Endothelial cell of umbilical vein (primary cell): ENCODE measurements around the gene YARS1. TPM values are rescaled to one million over a fixed set of nuclear protein-coding genes. Genes with fewer than 3 reads are reported as not detected.

Experiments used
- BruUV-seq: library from RNA; stranded (reverse); fragments of 400-500 nt; replicated peaks from 2 replicates; lab custom pipeline; 2021; lab: Mats Ljungman, UMichigan
- CTCF ChIA-PET: fragments of 300-600, 350-600 bp; sonication (Branson Sonifier 250); formaldehyde crosslinking; loops from one replicate; lab custom pipeline; 2021; ENCODE audit warnings: antibody characterized with exemption, inconsistent platforms; lab: Charles Lee
- POLR2A ChIA-PET: fragments of 300-600, 350-600 bp; sonication (Branson Sonifier 250); formaldehyde crosslinking; loops from one replicate; lab custom pipeline; 2021; ENCODE audit warnings: antibody characterized with exemption, inconsistent platforms; lab: Charles Lee
- DNase-seq: peaks from one replicate; pipeline ENCODE4 v3.0.0-alpha.2; 2011; ENCODE audit warnings: low read depth, low spot score
- FAIRE-seq: peaks from 2 replicates; lab custom pipeline; 2011; peaks lifted over from hg19 to GRCh38; lab: Jason Lieb, UNC
- H2AFZ ChIP-seq: 2 replicates; pipeline ENCODE4 v1.6.0; 2012; ENCODE audit warnings: low read depth, low read length, control low read depth, inconsistent platforms
- H3K27ac ChIP-seq: 2 replicates; pipeline ENCODE4 v1.5.1; 2011; ENCODE audit warnings: low read depth, mild to moderate bottlenecking, control low read depth, low read length, moderate library complexity; ENCODE audit not compliant: insufficient read depth
- H3K27me3 ChIP-seq, 2 experiments: 2 replicates each; pipeline versions ENCODE4 v1.6.0 to v1.6.1; 2011; ENCODE audit warnings: low read length in 2 of 2, mixed read lengths in 1 of 2; ENCODE audit not compliant: control insufficient read depth in 2 of 2, insufficient read depth in 2 of 2
- H3K36me3 ChIP-seq, 2 experiments: 2 replicates in 1 of 2; 3 replicates in 1 of 2; pipeline ENCODE4 v1.5.1; 2011; ENCODE audit warnings: low read length in 2 of 2, mild to moderate bottlenecking in 1 of 2, moderate library complexity in 1 of 2; ENCODE audit not compliant: control insufficient read depth in 2 of 2, insufficient read depth in 2 of 2; ENCODE audit errors: extremely low read depth in 1 of 2
- H3K4me1 ChIP-seq: 3 replicates; pipeline ENCODE4 v1.5.1; 2011; ENCODE audit warnings: mild to moderate bottlenecking, low read length; ENCODE audit not compliant: control insufficient read depth, insufficient read depth; ENCODE audit errors: extremely low read depth
- H3K4me2 ChIP-seq: 2 replicates; pipeline ENCODE4 v1.6.1; 2011; ENCODE audit warnings: low read length, control low read depth, mixed read lengths; ENCODE audit not compliant: insufficient read depth
- H3K4me3 ChIP-seq, 3 experiments: fragments of 200-600 bp in 1 of 3; sonication (generic), shearing (Covaris generic) in 1 of 3; replicated peaks in 1 of 3; 2 replicates each; pipeline ENCODE4 v1.5.1; 2011 to 2016; ENCODE audit warnings: control low read depth in 3 of 3, low read length in 3 of 3, mild to moderate bottlenecking in 2 of 3, inconsistent platforms in 1 of 3, low read depth in 1 of 3, moderate library complexity in 1 of 3; ENCODE audit not compliant: insufficient read depth in 1 of 3
- H3K79me2 ChIP-seq: 2 replicates; pipeline ENCODE4 v1.6.0; 2012; ENCODE audit warnings: low read length, inconsistent platforms; ENCODE audit not compliant: control insufficient read depth, insufficient read depth
- H3K9ac ChIP-seq: replicated peaks from 2 replicates; pipeline ENCODE3; 2011; ENCODE audit warnings: low read length, control low read depth; ENCODE audit not compliant: insufficient read depth; ENCODE audit errors: extremely low read depth
- H3K9me1 ChIP-seq: replicated peaks from 3 replicates; pipeline ENCODE4 v1.6.0; 2011; ENCODE audit warnings: mild to moderate bottlenecking, low read length; ENCODE audit not compliant: control insufficient read depth, insufficient read depth; ENCODE audit errors: extremely low read depth
- H3K9me3 ChIP-seq: replicated peaks from 2 replicates; pipeline ENCODE4 v1.5.1; 2012; ENCODE audit warnings: low read length, inconsistent platforms; ENCODE audit not compliant: control insufficient read depth, insufficient read depth
- H4K20me1 ChIP-seq: replicated peaks from 2 replicates; pipeline ENCODE3; 2011; ENCODE audit warnings: mild to moderate bottlenecking, low read length; ENCODE audit not compliant: control insufficient read depth, insufficient read depth; ENCODE audit errors: extremely low read depth
- EZH2 ChIP-seq: IDR thresholded peaks from 2 replicates; pipeline ENCODE4 v1.6.1; 2012; ENCODE audit warnings: borderline replicate concordance, low read depth, mild to moderate bottlenecking, moderate library complexity, low read length, inconsistent platforms; ENCODE audit not compliant: severe bottlenecking
- JUN ChIP-seq: IDR thresholded peaks from 2 replicates; pipeline ENCODE4 v1.6.1; 2011; ENCODE audit warnings: borderline replicate concordance, low read depth; ENCODE audit not compliant: insufficient read length, insufficient read depth
- POLR2A ChIP-seq: IDR thresholded peaks from 2 replicates; pipeline ENCODE4 v1.6.1; 2012; ENCODE audit warnings: low read depth, mild to moderate bottlenecking, control low read depth, low read length
- POLR2AphosphoS5 ChIP-seq: IDR thresholded peaks from 2 replicates; pipeline ENCODE4 v1.6.1; 2012; ENCODE audit warnings: low read depth, mild to moderate bottlenecking, control low read depth, low read length, moderate library complexity; ENCODE audit not compliant: insufficient read depth
- dilution Hi-C: fragments of 300-500 bp; cut with MboI; formaldehyde crosslinking; loops from one replicate; pipeline ENCODE4 v1.15.0; 2019; ENCODE audit warnings: low sequenced_read_pairs; ENCODE audit not compliant: extremely low pct_ligation_motif_present
- intact Hi-C: fragments of 100-400 bp; cut with micrococcal nuclease; formaldehyde crosslinking; loops from one replicate; pipeline ENCODE4 v1.10.0; 2022
- polyA plus RNA-seq, 4 experiments: library from polyadenylated mRNA; depleted of rRNA in 3 of 4; stranded (reverse) in 3 of 4; unstranded in 1 of 4; fragments of >200 nt; gene quantifications; 2 replicates each; pipeline versions ENCODE4 v1.2.1 to v1.2.3, GENCODE V29; 2011 to 2012; ENCODE audit warnings: missing spikeins in 1 of 4
- total RNA-seq: library from RNA; stranded (reverse); gene quantifications from 2 replicates; pipeline ENCODE4 v1.2.3, GENCODE V29; 2021
- TF ChIP-seq, protein P1 (sequence below), 2 donors: IDR thresholded peaks; 1 replicate in 1 of 2; 2 replicates in 1 of 2; pipeline ENCODE4 v1.5.1; 2011; ENCODE audit warnings: low read length in 2 of 2, mild to moderate bottlenecking in 2 of 2, moderate library complexity in 2 of 2, control low read depth in 1 of 2, inconsistent platforms in 1 of 2, low read depth in 1 of 2; ENCODE audit not compliant: insufficient read depth in 1 of 2; ENCODE audit errors: extremely low read depth in 1 of 2
- TF ChIP-seq, protein P2 (sequence below): IDR thresholded peaks from 2 replicates; pipeline ENCODE4 v1.6.1; 2011; ENCODE audit not compliant: insufficient read depth, insufficient read length

Gene YARS1
- total and polyA plus RNA-seq, 2 donors (not counting 3 experiments of a cell fraction or from before 2014, with no cell fraction given), result 38.2 to 144 TPM

DNA sequence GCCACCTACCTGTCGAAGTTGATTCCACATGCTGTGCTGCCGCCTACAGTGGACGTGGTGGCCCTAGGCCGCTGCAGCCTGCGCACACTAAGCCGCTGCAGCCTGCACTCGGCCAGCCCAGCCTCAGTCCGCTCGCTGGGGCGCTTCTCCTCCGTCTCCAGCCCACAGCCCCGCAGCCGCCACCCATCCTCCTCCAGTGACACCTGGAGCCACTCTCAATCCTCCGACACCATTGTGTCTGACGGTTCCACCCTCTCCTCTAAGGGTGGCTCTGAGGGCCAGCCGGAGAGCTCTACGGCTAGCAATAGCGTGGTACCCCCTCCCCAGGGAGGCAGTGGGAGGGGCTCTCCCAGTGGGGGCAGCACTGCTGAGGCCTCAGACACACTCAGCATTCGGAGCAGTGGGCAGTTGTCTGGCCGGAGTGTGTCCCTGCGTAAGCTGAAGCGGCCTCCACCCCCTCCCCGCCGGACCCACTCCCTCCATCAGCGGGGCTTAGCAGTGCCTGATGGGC is 46.9 kb downstream of the YARS1 start:
- BruUV-seq, result TSS peak; percentile 4
- Histone ChIP-seq H3K9me3 (no peaks in the 10 kb centered on the region), H2AFZ (no peak overlapping the region), H3K4me3 (no peak overlapping the region), H3K4me1 (peaks cover 14% of the 10 kb centered on the region), H3K27me3 (no peaks in the 10 kb centered on the region), H3K79me2 (no peaks in the 10 kb centered on the region), H3K9me1 (no peaks in the 10 kb centered on the region), H4K20me1 (no peaks in the 10 kb centered on the region), H3K27ac (no peak overlapping the region), H3K36me3 (peaks cover 0 to 15% of the 10 kb centered on the region in 2 experiments), H3K9ac (no peak overlapping the region), H3K4me2 (no peak overlapping the region)
- intact Hi-C loops (no loop called here), dilution Hi-C loops (no loop called here)
- FAIRE-seq (no peak), DNase-seq (no peak)
- CTCF ChIA-PET, result interaction anchor here (1.3 to 12.2 kb wide), 4 partner anchors 11 to 322 kb away, joined by 4 to 392 read pairs (median 6); no protein-coding TSS in a partner anchor
- POLR2A ChIA-PET, result no interaction called here
- no peak for TF ChIP-seq POLR2AphosphoS5
- no peak for TF ChIP-seq POLR2A
- no peak for TF ChIP-seq EZH2
- TF ChIP-seq JUN, result no peak
- TF ChIP-seq, protein P1, sequence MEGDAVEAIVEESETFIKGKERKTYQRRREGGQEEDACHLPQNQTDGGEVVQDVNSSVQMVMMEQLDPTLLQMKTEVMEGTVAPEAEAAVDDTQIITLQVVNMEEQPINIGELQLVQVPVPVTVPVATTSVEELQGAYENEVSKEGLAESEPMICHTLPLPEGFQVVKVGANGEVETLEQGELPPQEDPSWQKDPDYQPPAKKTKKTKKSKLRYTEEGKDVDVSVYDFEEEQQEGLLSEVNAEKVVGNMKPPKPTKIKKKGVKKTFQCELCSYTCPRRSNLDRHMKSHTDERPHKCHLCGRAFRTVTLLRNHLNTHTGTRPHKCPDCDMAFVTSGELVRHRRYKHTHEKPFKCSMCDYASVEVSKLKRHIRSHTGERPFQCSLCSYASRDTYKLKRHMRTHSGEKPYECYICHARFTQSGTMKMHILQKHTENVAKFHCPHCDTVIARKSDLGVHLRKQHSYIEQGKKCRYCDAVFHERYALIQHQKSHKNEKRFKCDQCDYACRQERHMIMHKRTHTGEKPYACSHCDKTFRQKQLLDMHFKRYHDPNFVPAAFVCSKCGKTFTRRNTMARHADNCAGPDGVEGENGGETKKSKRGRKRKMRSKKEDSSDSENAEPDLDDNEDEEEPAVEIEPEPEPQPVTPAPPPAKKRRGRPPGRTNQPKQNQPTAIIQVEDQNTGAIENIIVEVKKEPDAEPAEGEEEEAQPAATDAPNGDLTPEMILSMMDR (IDR thresholded peaks at IDR 0.05; ENCODE audit: extremely low read depth in 1 of 2, insufficient read depth in 1 of 2, low read depth in 1 of 2, low read length in 2 of 2), result no peak
- TF ChIP-seq, protein P2, sequence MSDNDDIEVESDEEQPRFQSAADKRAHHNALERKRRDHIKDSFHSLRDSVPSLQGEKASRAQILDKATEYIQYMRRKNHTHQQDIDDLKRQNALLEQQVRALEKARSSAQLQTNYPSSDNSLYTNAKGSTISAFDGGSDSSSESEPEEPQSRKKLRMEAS, result no peak
